Endothelial cell of umbilical vein (primary cell): ENCODE data around the gene TMEM98. TPM values are rescaled to one million over a fixed set of nuclear protein-coding genes. Genes with fewer than 3 reads are reported as not detected.

Experiments
- BruUV-seq: library from RNA; stranded (reverse); fragments of 400-500 nt; replicated peaks from 2 replicates; lab custom pipeline; 2021; lab: Mats Ljungman, UMichigan
- CTCF ChIA-PET: fragments of 300-600, 350-600 bp; sonication (Branson Sonifier 250); formaldehyde crosslinking; loops from one replicate; lab custom pipeline; 2021; ENCODE audit warnings: antibody characterized with exemption, inconsistent platforms; lab: Charles Lee
- POLR2A ChIA-PET: fragments of 300-600, 350-600 bp; sonication (Branson Sonifier 250); formaldehyde crosslinking; loops from one replicate; lab custom pipeline; 2021; ENCODE audit warnings: antibody characterized with exemption, inconsistent platforms; lab: Charles Lee
- DNase-seq: peaks from one replicate; pipeline ENCODE4 v3.0.0-alpha.2; 2011; ENCODE audit warnings: low read depth, low spot score
- FAIRE-seq: peaks from 2 replicates; lab custom pipeline; 2011; peaks lifted over from hg19 to GRCh38; lab: Jason Lieb, UNC
- H2AFZ ChIP-seq: 2 replicates; pipeline ENCODE4 v1.6.0; 2012; ENCODE audit warnings: low read depth, low read length, control low read depth, inconsistent platforms
- H3K27ac ChIP-seq: 2 replicates; pipeline ENCODE4 v1.5.1; 2011; ENCODE audit warnings: low read depth, mild to moderate bottlenecking, control low read depth, low read length, moderate library complexity; ENCODE audit not compliant: insufficient read depth
- H3K27me3 ChIP-seq, 2 experiments: 2 replicates each; pipeline versions ENCODE4 v1.6.0 to v1.6.1; 2011; ENCODE audit warnings: low read length in 2 of 2, mixed read lengths in 1 of 2; ENCODE audit not compliant: control insufficient read depth in 2 of 2, insufficient read depth in 2 of 2
- H3K36me3 ChIP-seq, 2 experiments: 2 replicates in 1 of 2; 3 replicates in 1 of 2; pipeline ENCODE4 v1.5.1; 2011; ENCODE audit warnings: low read length in 2 of 2, mild to moderate bottlenecking in 1 of 2, moderate library complexity in 1 of 2; ENCODE audit not compliant: control insufficient read depth in 2 of 2, insufficient read depth in 2 of 2; ENCODE audit errors: extremely low read depth in 1 of 2
- H3K4me1 ChIP-seq: 3 replicates; pipeline ENCODE4 v1.5.1; 2011; ENCODE audit warnings: mild to moderate bottlenecking, low read length; ENCODE audit not compliant: control insufficient read depth, insufficient read depth; ENCODE audit errors: extremely low read depth
- H3K4me2 ChIP-seq: 2 replicates; pipeline ENCODE4 v1.6.1; 2011; ENCODE audit warnings: low read length, control low read depth, mixed read lengths; ENCODE audit not compliant: insufficient read depth
- H3K4me3 ChIP-seq, 3 experiments: fragments of 200-600 bp in 1 of 3; sonication (generic), shearing (Covaris generic) in 1 of 3; replicated peaks in 1 of 3; 2 replicates each; pipeline ENCODE4 v1.5.1; 2011 to 2016; ENCODE audit warnings: control low read depth in 3 of 3, low read length in 3 of 3, mild to moderate bottlenecking in 2 of 3, inconsistent platforms in 1 of 3, low read depth in 1 of 3, moderate library complexity in 1 of 3; ENCODE audit not compliant: insufficient read depth in 1 of 3
- H3K79me2 ChIP-seq: 2 replicates; pipeline ENCODE4 v1.6.0; 2012; ENCODE audit warnings: low read length, inconsistent platforms; ENCODE audit not compliant: control insufficient read depth, insufficient read depth
- H3K9ac ChIP-seq: replicated peaks from 2 replicates; pipeline ENCODE3; 2011; ENCODE audit warnings: low read length, control low read depth; ENCODE audit not compliant: insufficient read depth; ENCODE audit errors: extremely low read depth
- H3K9me1 ChIP-seq: replicated peaks from 3 replicates; pipeline ENCODE4 v1.6.0; 2011; ENCODE audit warnings: mild to moderate bottlenecking, low read length; ENCODE audit not compliant: control insufficient read depth, insufficient read depth; ENCODE audit errors: extremely low read depth
- H3K9me3 ChIP-seq: replicated peaks from 2 replicates; pipeline ENCODE4 v1.5.1; 2012; ENCODE audit warnings: low read length, inconsistent platforms; ENCODE audit not compliant: control insufficient read depth, insufficient read depth
- H4K20me1 ChIP-seq: replicated peaks from 2 replicates; pipeline ENCODE3; 2011; ENCODE audit warnings: mild to moderate bottlenecking, low read length; ENCODE audit not compliant: control insufficient read depth, insufficient read depth; ENCODE audit errors: extremely low read depth
- EZH2 ChIP-seq: IDR thresholded peaks from 2 replicates; pipeline ENCODE4 v1.6.1; 2012; ENCODE audit warnings: borderline replicate concordance, low read depth, mild to moderate bottlenecking, moderate library complexity, low read length, inconsistent platforms; ENCODE audit not compliant: severe bottlenecking
- FOS ChIP-seq: IDR thresholded peaks from 2 replicates; pipeline ENCODE4 v1.6.1; 2011; ENCODE audit warnings: mild to moderate bottlenecking, low read length, moderate library complexity, borderline replicate concordance; ENCODE audit not compliant: insufficient read depth
- JUN ChIP-seq: IDR thresholded peaks from 2 replicates; pipeline ENCODE4 v1.6.1; 2011; ENCODE audit warnings: borderline replicate concordance, low read depth; ENCODE audit not compliant: insufficient read length, insufficient read depth
- POLR2AphosphoS5 ChIP-seq: IDR thresholded peaks from 2 replicates; pipeline ENCODE4 v1.6.1; 2012; ENCODE audit warnings: low read depth, mild to moderate bottlenecking, control low read depth, low read length, moderate library complexity; ENCODE audit not compliant: insufficient read depth
- dilution Hi-C: fragments of 300-500 bp; cut with MboI; formaldehyde crosslinking; loops from one replicate; pipeline ENCODE4 v1.15.0; 2019; ENCODE audit warnings: low sequenced_read_pairs; ENCODE audit not compliant: extremely low pct_ligation_motif_present
- intact Hi-C: fragments of 100-400 bp; cut with micrococcal nuclease; formaldehyde crosslinking; loops from one replicate; pipeline ENCODE4 v1.10.0; 2022
- polyA plus RNA-seq, 4 experiments: library from polyadenylated mRNA; depleted of rRNA in 3 of 4; stranded (reverse) in 3 of 4; unstranded in 1 of 4; fragments of >200 nt; gene quantifications; 2 replicates each; pipeline versions ENCODE4 v1.2.1 to v1.2.3, GENCODE V29; 2011 to 2012; ENCODE audit warnings: missing spikeins in 1 of 4
- total RNA-seq: library from RNA; stranded (reverse); gene quantifications from 2 replicates; pipeline ENCODE4 v1.2.3, GENCODE V29; 2021

Gene TMEM98
- total and polyA plus RNA-seq, 2 donors (not counting 3 experiments of a cell fraction or from before 2014, with no cell fraction given): 83.6 to 456 TPM

GRCh38 chr17:32960815-32961214 lies 32.9 kb downstream of the TMEM98 start:
- CTCF ChIA-PET: interaction anchor here (2.1 kb wide), 1 partner anchor 19 kb away, joined by 6 read pairs; no protein-coding TSS in a partner anchor
- dilution Hi-C loops: no loop called here
- POLR2A ChIA-PET: no interaction called here
- TF ChIP-seq FOS (peak; percentile 25), EZH2 (no peak), JUN (no peak)
- no peak for FAIRE-seq
- Histone ChIP-seq H3K27me3 (peaks cover 3 to 10% of the 10 kb centered on the region in 2 experiments), H3K9me3 (no peaks in the 10 kb centered on the region), H3K4me2 (no peak overlapping the region), H4K20me1 (no peaks in the 10 kb centered on the region), H3K36me3 (no peaks in the 10 kb centered on the region), H3K27ac (no peak overlapping the region), H3K79me2 (no peaks in the 10 kb centered on the region), H3K4me3 (no peak overlapping the region), H3K9ac (no peak overlapping the region), H2AFZ (no peak overlapping the region), H3K4me1 (no peaks in the 10 kb centered on the region), H3K9me1 (no peaks in the 10 kb centered on the region)
- DNase-seq: no peak
- intact Hi-C loops: no loop called here
- no TSS peak for BruUV-seq

GRCh38 chr17:32962320-32962711 lies 34.4 kb downstream of the TMEM98 start:
- peaks cover 0 to 10% of the 10 kb centered on the region in 2 experiments for H3K27me3 ChIP-seq
- H3K27ac ChIP-seq: no peak overlapping the region
- no peaks in the 10 kb centered on the region for H3K4me1 ChIP-seq
- no peaks in the 10 kb centered on the region for H4K20me1 ChIP-seq
- FAIRE-seq (no peak), DNase-seq (no peak)
- TF ChIP-seq JUN: no peak
- no peak for TF ChIP-seq POLR2AphosphoS5
- TF ChIP-seq FOS: no peak
- no peak overlapping the region for H3K9ac ChIP-seq
- POLR2A ChIA-PET: no interaction called here
- no peaks in the 10 kb centered on the region for H3K9me3 ChIP-seq
- H3K4me2 ChIP-seq: no peak overlapping the region
- dilution Hi-C loops (no loop called here), intact Hi-C loops (no loop called here)
- no peak overlapping the region for H2AFZ ChIP-seq
- H3K4me3 ChIP-seq: no peak overlapping the region
- BruUV-seq: no TSS peak
- H3K36me3 ChIP-seq: no peaks in the 10 kb centered on the region
- H3K79me2 ChIP-seq: no peaks in the 10 kb centered on the region
- CTCF ChIA-PET: interaction anchor here (1.4 to 2.1 kb wide), 2 partner anchors 21 to 36 kb away, joined by 5 to 6 read pairs; no protein-coding TSS in a partner anchor
- H3K9me1 ChIP-seq: no peaks in the 10 kb centered on the region
